Measurements from ENCODE around the gene ANKS1A. TPM values are rescaled to one million over a fixed set of nuclear protein-coding genes. Genes with fewer than 3 reads are reported as not detected.

ANKS1A gene
- polyA plus RNA-seq, 1 of the 3 experiments (the other 2 are of a cell fraction): 7.6 TPM

DNA sequence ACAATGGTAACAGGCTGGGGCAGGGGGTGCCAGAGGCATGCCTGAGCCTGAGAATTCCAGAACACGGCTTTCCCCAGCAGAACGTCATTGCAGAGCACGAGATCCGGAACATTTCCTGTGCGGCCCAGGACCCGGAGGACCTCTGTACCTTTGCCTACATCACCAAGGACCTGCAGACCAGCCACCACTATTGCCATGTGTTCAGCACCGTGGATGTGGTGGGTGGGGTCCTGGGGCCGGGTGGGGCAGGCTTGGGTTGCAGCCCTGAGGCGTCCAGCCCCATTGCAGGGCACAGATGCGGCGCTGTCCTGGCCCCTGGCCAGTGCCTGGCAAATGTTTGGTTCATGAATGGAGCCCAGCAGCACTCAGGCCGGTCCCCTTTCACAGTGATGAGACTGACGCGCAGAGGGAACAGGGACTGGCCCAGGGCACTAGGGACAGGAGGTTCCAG is 195.0 kb downstream of the ANKS1A start:
- no peak overlapping the region for H2AFZ ChIP-seq (ENCODE audit: low read depth)
- CTCF ChIA-PET: no interaction called here
- no peaks in the 10 kb centered on the region for H3K27me3 ChIP-seq (ENCODE audit: insufficient read depth)
- WGBS (ENCODE audit: low lambda C conversion rate): 97% methylated on average over 6 of the region's 14 CpGs
- H3K9me2 ChIP-seq: no peaks in the 10 kb centered on the region
- no peaks in the 10 kb centered on the region for H3K79me2 ChIP-seq (ENCODE audit: insufficient read depth)
- no peaks in the 10 kb centered on the region for H3K9me3 ChIP-seq
- no peaks in the 10 kb centered on the region for H3K4me1 ChIP-seq (ENCODE audit: control insufficient read depth in 1 of 2, insufficient read depth in 2 of 2, low read depth in 1 of 2, low read length in 1 of 2)
- DNase-seq: peak; percentile 41
- TF ChIP-seq CTCF (IDR thresholded peaks at IDR 0.05) (no peak), RAD21 (IDR thresholded peaks at IDR 0.05; ENCODE audit: low read length) (no peak), GATA2 (CRISPR knock-in tag; IDR thresholded peaks at IDR 0.05) (no peak), MEF2A (IDR thresholded peaks at IDR 0.05; ENCODE audit: borderline replicate concordance, low read depth) (no peak), MXI1 (IDR thresholded peaks at IDR 0.05; ENCODE audit: low read depth, low read length) (no peak)
- TF ChIP-seq, protein P1, sequence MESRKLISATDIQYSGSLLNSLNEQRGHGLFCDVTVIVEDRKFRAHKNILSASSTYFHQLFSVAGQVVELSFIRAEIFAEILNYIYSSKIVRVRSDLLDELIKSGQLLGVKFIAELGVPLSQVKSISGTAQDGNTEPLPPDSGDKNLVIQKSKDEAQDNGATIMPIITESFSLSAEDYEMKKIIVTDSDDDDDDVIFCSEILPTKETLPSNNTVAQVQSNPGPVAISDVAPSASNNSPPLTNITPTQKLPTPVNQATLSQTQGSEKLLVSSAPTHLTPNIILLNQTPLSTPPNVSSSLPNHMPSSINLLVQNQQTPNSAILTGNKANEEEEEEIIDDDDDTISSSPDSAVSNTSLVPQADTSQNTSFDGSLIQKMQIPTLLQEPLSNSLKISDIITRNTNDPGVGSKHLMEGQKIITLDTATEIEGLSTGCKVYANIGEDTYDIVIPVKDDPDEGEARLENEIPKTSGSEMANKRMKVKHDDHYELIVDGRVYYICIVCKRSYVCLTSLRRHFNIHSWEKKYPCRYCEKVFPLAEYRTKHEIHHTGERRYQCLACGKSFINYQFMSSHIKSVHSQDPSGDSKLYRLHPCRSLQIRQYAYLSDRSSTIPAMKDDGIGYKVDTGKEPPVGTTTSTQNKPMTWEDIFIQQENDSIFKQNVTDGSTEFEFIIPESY (IDR thresholded peaks at IDR 0.05; ENCODE audit: borderline replicate concordance, low read depth): no peak
- H4K20me1 ChIP-seq (ENCODE audit: insufficient read depth): no peaks in the 10 kb centered on the region
- no peaks in the 10 kb centered on the region for H3F3A ChIP-seq (replicated peaks; ENCODE audit: insufficient read depth)
- H3K9ac ChIP-seq: no peak overlapping the region
- no peak overlapping the region for H3K4me2 ChIP-seq
- H3K36me3 ChIP-seq (replicated peaks in 1 of 2; ENCODE audit: control insufficient read depth in 1 of 2, insufficient read depth in 2 of 2, low read length in 1 of 2): peaks cover 0 to 47% of the 10 kb centered on the region in 2 experiments
- POLR2A ChIA-PET: no interaction called here
- H3K27ac ChIP-seq (ENCODE audit: low read depth in 2 of 2, low read length in 1 of 2): no peak overlapping the region
- no peak overlapping the region for H3K4me3 ChIP-seq (ENCODE audit: low read depth in 2 of 2, low read length in 1 of 2)

GRCh38 chr6:35084511-35085203 is 195.6 kb downstream of the ANKS1A start:
- Histone ChIP-seq H3K9me2 (no peaks in the 10 kb centered on the region), H3K9me3 (no peaks in the 10 kb centered on the region), H3K4me3 (ENCODE audit: low read depth in 2 of 2, low read length in 1 of 2) (no peak overlapping the region), H4K20me1 (ENCODE audit: insufficient read depth) (no peaks in the 10 kb centered on the region), H3K36me3 (replicated peaks in 1 of 2; ENCODE audit: control insufficient read depth in 1 of 2, insufficient read depth in 2 of 2, low read length in 1 of 2) (peaks cover 0 to 44% of the 10 kb centered on the region in 2 experiments), H2AFZ (ENCODE audit: low read depth) (no peak overlapping the region), H3K27ac (ENCODE audit: low read depth in 2 of 2, low read length in 1 of 2) (no peak overlapping the region), H3K4me1 (ENCODE audit: control insufficient read depth in 1 of 2, insufficient read depth in 2 of 2, low read depth in 1 of 2, low read length in 1 of 2) (peaks cover 0 to 6% of the 10 kb centered on the region in 2 experiments; a peak in 1 of 4 replicates), H3K79me2 (ENCODE audit: insufficient read depth) (no peaks in the 10 kb centered on the region), H3K27me3 (ENCODE audit: insufficient read depth) (no peaks in the 10 kb centered on the region), H3F3A (replicated peaks; ENCODE audit: insufficient read depth) (no peaks in the 10 kb centered on the region), H3K4me2 (no peak overlapping the region), H3K9ac (no peak overlapping the region)
- WGBS (ENCODE audit: low lambda C conversion rate): 90% methylated on average over 11 of the region's 12 CpGs
- ChIA-PET CTCF (no interaction called here), POLR2A (no interaction called here)
- TF ChIP-seq GABPA (IDR thresholded peaks at IDR 0.05; ENCODE audit: low read depth) (no peak), FOXM1 (IDR thresholded peaks at IDR 0.05; ENCODE audit: low read depth) (no peak), RXRA (IDR thresholded peaks at IDR 0.05; ENCODE audit: borderline replicate concordance, low read depth) (no peak)
- TF ChIP-seq, protein P2, sequence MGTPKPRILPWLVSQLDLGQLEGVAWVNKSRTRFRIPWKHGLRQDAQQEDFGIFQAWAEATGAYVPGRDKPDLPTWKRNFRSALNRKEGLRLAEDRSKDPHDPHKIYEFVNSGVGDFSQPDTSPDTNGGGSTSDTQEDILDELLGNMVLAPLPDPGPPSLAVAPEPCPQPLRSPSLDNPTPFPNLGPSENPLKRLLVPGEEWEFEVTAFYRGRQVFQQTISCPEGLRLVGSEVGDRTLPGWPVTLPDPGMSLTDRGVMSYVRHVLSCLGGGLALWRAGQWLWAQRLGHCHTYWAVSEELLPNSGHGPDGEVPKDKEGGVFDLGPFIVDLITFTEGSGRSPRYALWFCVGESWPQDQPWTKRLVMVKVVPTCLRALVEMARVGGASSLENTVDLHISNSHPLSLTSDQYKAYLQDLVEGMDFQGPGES (IDR thresholded peaks at IDR 0.05; ENCODE audit: low read depth, low read length): no peak
- peak; percentile 21 for DNase-seq
